GM19455 (cell line): Measurements from ENCODE around the gene CD27.
"Not testable (repeated sequence)": the region's sequence is repeated elsewhere in the genome, so short reads cannot be mapped to it uniquely, and the experiment has no call there.

Experiments used
- ATAC-seq: cut with Tn5 transposase; IDR thresholded peaks from one replicate; pipeline ENCODE4 v1.9.1; 2021; ENCODE audit not compliant: unreplicated experiment

Gene CD27

DNA sequence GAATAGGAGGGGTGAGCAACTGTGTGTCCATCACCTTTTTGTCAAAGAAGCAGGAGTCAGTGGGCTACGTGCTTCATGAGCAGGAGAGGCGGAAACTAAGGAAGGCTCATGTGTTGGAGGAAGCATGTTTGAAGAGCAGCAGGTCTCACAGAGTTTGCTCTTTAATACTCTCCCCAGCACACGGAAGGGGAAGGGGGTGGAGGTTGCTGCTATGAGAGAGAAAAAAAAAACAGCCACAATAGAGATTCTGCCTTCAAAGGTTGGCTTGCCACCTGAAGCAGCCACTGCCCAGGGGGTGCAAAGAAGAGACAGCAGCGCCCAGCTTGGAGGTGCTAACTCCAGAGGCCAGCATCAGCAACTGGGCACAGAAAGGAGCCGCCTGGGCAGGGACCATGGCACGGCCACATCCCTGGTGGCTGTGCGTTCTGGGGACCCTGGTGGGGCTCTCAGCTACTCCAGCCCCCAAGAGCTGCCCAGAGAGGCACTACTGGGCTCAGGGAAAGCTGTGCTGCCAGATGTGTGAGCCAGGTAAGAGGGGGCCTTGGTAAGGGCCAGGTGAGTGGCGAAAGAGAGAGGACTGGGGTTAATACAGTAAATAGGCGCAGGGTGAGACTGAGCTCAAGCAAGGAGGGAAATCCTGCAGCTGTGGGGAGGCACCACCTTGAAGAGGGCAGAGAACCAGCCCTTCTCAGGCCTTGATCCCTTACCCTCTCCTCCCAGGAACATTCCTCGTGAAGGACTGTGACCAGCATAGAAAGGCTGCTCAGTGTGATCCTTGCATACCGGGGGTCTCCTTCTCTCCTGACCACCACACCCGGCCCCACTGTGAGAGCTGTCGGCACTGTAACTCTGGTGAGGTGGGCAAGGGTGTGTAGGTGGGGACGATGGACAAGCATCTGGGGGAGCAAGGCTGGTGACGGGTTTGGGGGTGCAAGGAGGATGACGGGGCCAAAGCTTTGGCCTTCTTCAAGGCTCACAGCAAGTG, at the start of gene CD27:
CD27 (plus strand) TSS at position 252 of the 985 bp plus-strand sequence; CDS start at position 393, 141 bp downstream.
- ATAC-seq = no peak

DNA sequence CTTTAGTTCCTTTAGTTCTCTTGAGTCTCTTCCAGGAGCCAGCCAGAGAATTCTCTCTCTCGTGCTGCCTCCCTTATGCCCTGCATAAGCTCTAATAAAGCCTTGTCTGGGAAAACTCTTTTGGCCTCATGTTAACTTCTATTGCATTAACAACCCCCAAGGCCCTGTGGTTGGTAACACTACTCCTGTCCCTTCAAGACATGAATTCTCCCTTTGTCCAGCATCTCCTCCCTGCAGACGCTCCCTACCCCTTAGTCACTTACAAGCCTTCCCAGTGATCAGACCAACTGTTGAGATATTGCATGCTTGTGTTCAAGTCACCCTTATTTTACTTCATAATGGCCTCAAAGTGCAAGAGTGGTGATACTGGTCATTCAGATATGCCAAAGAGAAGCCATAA, 48.7 kb upstream of the CD27 start:
- no peak for ATAC-seq

- no peak for ATAC-seq
Observed at GRCh38 chr12:6399884-6400644, 44.7 kb upstream of the CD27 start.

DNA sequence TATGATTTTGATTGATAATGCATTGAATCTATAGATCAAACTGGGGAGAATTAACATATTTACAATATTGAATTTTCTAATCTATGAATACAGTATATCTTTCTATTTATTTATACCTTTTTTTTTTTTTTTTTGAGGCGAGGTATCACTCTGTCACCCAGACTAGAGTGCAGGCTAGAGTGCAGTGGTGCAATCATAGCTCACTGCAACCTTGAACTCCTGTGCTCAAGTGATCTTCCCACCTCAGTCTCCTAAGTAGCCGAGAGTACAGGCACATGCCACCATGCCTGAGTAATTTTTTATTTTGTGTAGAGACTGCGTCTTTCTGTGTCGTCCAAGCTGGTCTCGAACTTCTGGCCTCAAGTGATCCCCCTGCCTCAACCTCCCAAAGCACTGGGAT, 40.4 kb upstream of the CD27 start:
- ATAC-seq = no peak

DNA sequence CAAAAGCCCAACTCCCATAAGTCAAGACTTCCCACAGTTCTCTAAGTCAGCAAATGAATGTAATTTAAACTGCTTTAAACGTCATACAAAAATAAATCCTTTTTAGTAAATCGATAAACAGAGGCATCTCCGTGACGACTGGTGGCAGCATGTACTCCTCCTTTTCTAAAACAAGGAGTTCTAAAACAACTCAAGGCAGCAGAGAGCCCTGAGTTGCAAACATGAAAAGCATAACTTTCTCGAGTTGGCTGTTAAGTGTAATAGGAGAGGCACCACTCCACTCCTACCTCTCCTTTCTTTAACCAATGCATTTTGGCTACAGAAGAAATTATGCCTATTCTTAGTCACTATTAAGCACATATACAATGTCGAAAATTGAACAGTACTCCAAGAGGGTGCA, 38.8 kb upstream of the CD27 start:
- no peak for ATAC-seq

DNA sequence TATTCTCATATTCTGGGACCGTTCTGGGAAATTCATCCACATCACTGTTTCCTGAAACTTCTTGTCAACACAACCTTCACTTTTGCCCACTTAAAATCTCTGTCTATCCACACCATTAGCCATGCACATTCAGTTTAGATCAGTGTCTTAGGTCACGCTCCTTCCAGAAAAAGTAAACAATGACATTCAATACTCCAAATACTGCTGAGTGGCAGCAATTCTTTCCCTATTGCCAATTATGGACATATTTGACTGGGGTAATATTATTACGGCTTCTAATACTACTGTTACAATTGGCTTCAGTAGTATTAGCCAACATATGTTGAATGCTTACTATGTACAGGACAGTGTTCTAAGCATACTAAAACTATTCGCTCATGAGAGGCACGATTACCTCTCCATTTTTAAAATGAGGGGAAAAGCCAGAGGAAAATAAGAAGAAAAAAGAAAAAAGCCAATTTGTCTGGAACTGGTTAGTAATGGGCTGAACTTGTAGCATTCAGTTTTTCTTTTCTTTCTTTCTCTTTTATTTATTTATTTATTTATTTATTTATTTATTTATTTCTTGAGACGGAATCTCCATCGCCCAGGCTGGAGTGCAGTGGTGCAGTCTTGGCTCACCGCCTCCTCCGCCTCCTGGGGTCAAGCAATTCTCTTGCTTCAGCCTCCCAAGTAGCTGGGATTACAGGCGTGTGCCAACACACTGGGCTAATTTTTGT, 37.4 kb upstream of the CD27 start:
- no peak for ATAC-seq

DNA sequence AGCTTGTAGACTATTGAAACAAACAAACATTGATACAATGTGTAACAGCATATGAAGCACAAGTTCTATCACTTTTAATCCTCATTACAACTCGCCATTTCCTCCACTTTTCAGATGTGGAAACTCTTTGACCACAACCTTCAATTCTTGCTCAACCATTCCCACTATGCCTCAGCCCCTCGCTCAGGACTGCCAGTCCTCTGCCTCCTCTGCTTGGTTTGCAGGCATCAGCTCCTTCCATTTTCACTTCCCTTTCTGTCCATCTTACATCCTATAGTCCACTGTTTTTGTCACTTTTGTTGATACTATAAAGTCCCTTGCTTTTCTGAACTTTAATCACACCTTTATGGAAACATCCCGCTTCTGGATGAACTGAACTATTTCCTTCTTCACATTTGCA, 28.2 kb upstream of the CD27 start:
- no peak for ATAC-seq

GRCh38 chr12:6418796-6419195, 26.0 kb upstream of the CD27 start:
- ATAC-seq = no peak

GRCh38 chr12:6420364-6420763, 24.4 kb upstream of the CD27 start:
- ATAC-seq = no peak

GRCh38 chr12:6423267-6424007, 21.3 kb upstream of the CD27 start:
- peak; percentile 40 for ATAC-seq

DNA sequence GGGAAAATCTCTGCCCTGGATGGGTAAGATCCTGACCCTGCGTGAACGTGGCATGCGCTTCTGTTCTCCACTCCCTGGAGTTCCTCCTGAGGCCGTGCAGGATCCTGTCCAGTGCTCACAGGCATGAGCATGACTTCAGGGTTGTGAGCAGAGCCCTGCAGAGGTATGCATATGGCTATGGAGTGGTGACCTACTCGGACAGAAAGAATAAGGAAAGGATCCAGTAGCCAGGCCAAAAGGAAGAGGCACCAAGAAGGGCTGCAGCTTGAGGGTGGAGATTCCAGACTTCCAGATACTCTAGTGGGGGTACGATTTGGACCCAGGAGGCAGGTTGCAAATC, 20.8 kb upstream of the CD27 start:
- ATAC-seq = no peak

GRCh38 chr12:6424866-6425265, 19.9 kb upstream of the CD27 start:
- ATAC-seq = no peak

DNA sequence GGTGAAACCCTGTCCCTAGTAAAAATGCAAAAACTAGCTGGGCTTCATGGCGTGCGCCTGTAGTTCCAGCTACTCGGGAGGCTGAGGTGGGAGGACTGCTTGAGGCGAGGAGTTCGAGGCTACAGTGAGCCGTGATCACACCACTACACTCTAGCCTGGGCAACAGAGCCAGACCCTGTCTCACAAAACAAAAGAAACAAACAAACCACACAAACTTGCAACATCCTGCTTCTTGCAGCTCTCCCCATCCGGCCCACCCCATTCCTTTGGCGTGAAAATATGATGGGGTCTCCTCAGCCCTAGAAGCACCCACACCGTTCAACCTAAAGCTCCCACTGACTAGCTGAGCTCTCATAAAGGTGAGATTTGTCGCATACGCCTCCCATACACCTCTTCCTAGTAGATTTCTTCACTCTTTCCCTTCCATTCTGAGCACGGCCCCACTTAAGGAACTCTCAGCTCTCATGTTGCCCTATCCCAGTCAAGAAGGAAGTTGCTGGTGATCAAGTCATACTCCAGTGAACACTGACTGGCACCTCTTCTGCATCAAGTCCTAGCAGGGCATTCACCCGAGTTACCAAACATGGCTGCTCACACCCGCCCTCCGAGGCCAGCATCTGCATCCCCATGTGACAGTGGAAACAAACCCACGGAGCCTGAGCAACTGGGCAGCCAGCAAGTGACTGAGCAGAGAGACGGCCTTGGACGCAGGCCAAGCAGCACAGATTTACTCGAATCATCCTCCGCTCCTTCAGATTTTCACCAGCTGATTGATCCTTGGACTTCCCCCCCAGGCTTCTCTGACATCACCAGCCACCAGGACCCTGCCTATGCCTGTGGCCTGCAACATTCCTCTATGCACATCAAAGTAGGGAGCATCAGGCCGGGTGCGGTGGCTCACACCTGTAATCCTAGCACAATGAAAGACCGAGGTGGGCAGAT, 18.9 kb upstream of the CD27 start:
- ATAC-seq = no peak

DNA sequence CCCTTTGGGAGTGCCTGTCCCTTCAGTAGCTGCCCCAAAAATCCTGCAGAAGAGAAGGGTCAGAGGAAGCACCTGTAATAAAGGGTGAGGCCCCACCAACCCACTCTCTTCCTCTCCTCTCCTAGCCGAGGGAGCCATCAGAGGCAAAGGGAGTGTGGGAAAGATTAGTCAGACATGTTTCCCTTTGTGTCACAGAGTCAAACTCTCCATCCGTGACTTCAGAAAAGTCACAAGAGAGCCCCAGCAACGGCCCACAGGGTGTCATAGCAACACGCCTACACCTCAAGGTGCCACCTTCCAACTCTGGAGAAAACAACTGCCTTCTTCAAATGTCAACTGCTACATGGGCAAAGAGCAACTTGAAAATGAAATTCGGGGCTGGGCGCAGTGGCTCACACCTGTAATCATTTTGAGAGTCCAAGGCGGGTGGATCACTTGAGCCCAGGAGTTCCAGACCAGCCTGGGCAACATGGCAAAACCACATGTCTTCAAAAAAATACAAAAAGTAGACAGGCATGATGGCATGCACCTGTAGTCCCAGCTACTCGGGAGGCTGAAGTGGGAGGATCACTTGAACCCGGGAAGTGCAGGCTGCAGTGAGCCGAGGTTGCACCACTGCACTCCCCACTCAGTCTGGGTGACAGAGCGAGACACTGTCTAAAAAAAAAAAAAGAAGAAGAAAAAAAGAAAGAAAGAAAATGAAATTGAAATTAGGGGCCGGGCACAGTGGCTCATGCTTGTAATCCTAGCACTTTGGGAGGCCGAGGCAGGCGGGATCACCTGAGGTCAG, 17.7 kb upstream of the CD27 start:
- ATAC-seq = peak; percentile 47

- ATAC-seq = not testable (repeated sequence)
Observed at GRCh38 chr12:6427796-6428195, 17.0 kb upstream of the CD27 start.

- ATAC-seq = no peak
Observed at GRCh38 chr12:6428326-6428725, 16.4 kb upstream of the CD27 start.

DNA sequence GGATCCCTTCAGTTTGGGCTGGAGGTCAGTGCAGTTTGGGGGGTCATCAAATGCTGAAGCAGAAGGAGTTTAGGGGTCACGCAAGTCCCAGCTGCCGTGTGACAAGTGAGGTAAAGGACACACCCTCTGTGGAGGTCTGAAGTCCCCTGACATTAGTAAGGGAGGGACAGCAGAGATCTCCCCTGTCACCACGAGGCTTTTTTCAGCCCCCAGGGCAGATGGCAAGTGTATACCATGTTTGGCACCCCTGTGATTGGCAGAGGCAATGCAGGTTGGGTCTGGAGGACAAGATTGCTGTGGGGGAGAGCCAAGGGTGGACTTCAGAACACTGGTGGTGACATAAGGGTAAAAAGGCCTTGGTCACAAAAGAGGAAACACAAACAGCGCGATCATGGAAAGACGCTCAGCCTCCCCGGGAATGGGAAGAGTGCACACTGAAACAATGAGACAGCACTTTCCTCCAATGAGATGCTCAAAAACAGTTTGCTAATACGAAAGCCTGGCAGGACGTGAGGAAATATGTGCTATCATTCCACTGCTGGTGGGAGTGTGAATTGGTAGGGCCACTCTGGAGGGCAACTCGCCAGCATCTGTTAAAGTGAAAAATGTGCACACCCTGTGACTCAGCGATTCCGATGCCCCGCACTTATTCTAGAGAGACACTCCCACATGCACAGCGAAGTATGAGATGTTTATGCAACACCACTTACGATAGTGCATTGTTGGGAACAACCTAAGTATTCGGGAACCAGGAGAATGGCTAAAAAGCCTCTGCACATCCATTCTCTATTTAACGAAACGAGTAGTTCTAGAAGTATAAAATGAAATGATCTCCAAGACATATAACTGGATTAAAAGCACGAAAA, 14.4 kb upstream of the CD27 start:
- ATAC-seq = no peak

- ATAC-seq = no peak
Observed at GRCh38 chr12:6432991-6433390, 11.8 kb upstream of the CD27 start.
